Smooth muscle cell (in vitro differentiated cells): Measurements from ENCODE around the gene CAMK1. TPM values are rescaled to one million over a fixed set of nuclear protein-coding genes. Genes with fewer than 3 reads are reported as not detected.

ENCODE experiments used
- DNase-seq: peaks from one replicate; lab custom pipeline; 2025; ENCODE audit not compliant: unreplicated experiment; lab: John Stamatoyannopoulos, UW
- H2AFZ ChIP-seq: fragments of 200-600 bp; sonication (generic); 2 replicates; pipeline ENCODE4 v1.6.0; 2016; ENCODE audit warnings: antibody characterized with exemption, low read depth, mild to moderate bottlenecking
- H3F3A ChIP-seq: fragments of 200-600 bp; sonication (generic); 2 replicates; pipeline ENCODE4 v1.6.0; 2017; ENCODE audit warnings: antibody characterized with exemption, low read depth
- H3K27ac ChIP-seq: fragments of 200-600 bp; sonication (generic); 2 replicates; pipeline ENCODE4 v1.5.1; 2016; ENCODE audit warnings: low read depth, mild to moderate bottlenecking
- H3K27me3 ChIP-seq: fragments of 200-600 bp; sonication (generic); 2 replicates; pipeline ENCODE4 v1.6.1; 2016; ENCODE audit warnings: low read depth, mild to moderate bottlenecking
- H3K36me3 ChIP-seq: fragments of 200-600 bp; sonication (generic); 2 replicates; pipeline ENCODE4 v1.5.1; 2016; ENCODE audit warnings: low read depth
- H3K4me1 ChIP-seq: fragments of 200-600 bp; sonication (generic); 2 replicates; pipeline ENCODE4 v1.5.1; 2016; ENCODE audit warnings: low read depth
- H3K4me2 ChIP-seq: fragments of 200-600 bp; sonication (generic); 2 replicates; pipeline ENCODE4 v1.6.0; 2016; ENCODE audit warnings: mild to moderate bottlenecking
- H3K4me3 ChIP-seq: fragments of 200-600 bp; sonication (generic); 2 replicates; pipeline ENCODE4 v1.5.1; 2016; ENCODE audit warnings: mild to moderate bottlenecking
- H3K79me2 ChIP-seq: fragments of 200-600 bp; sonication (generic); 2 replicates; pipeline ENCODE4 v1.6.0; 2016; ENCODE audit warnings: low read depth, mild to moderate bottlenecking
- H3K9ac ChIP-seq: fragments of 200-600 bp; sonication (generic); 2 replicates; pipeline ENCODE4 v1.6.0; 2016; ENCODE audit warnings: low read depth
- H3K9me3 ChIP-seq: fragments of 200-600 bp; sonication (generic); replicated peaks from 2 replicates; pipeline ENCODE4 v1.5.1; 2016; ENCODE audit warnings: low read depth
- H4K20me1 ChIP-seq: fragments of 200-600 bp; sonication (generic); 2 replicates; pipeline ENCODE4 v1.6.0; 2016; ENCODE audit warnings: low read depth
- CTCF ChIP-seq: fragments of 200-600 bp; sonication (generic); IDR thresholded peaks from 2 replicates; pipeline ENCODE4 v1.5.1; 2017; ENCODE audit warnings: borderline replicate concordance, mild to moderate bottlenecking, antibody characterized with exemption; ENCODE audit not compliant: insufficient read depth, poor library complexity, severe bottlenecking
- WGBS: methylation state at CpG from one replicate; pipeline ENCODE4 v1.1.7; 2016; ENCODE audit warnings: low lambda C conversion rate; 5-methylcytosine and 5-hydroxymethylcytosine counted together
- polyA plus RNA-seq: library from polyadenylated mRNA; unstranded; fragments of >200 nt; fragmentation: Nextera tagmentation; extraction: Ambion mirVana; gene quantifications from 2 replicates; pipeline ENCODE4 v1.2.1, GENCODE V29; 2016
- total RNA-seq: library from RNA; depleted of rRNA; stranded (reverse); fragments of >200 nt; gene quantifications from 2 replicates; pipeline ENCODE4 v1.2.3, GENCODE V29; 2014

The CAMK1 gene
- total and polyA plus RNA-seq, 2 experiments from 2014 or later = 6.3 to 6.4 TPM

GRCh38 chr3:9779075-9779593, 9.4 kb upstream of the CAMK1 start:
- no peak overlapping the region for H3K4me3 ChIP-seq
- no peaks in the 10 kb centered on the region for H3K36me3 ChIP-seq
- no peaks in the 10 kb centered on the region for H3K79me2 ChIP-seq
- no peak for TF ChIP-seq CTCF
- no peaks in the 10 kb centered on the region for H3K9me3 ChIP-seq
- 95% methylated on average over 6 of the region's 6 CpGs for WGBS
- no peak for DNase-seq
- H3K4me1 ChIP-seq = no peaks in the 10 kb centered on the region
- no peak overlapping the region for H3K9ac ChIP-seq
- no peaks in the 10 kb centered on the region for H3F3A ChIP-seq
- no peak overlapping the region for H3K4me2 ChIP-seq
- H2AFZ ChIP-seq = no peak overlapping the region
- no peak overlapping the region for H3K27ac ChIP-seq
- no peaks in the 10 kb centered on the region for H3K27me3 ChIP-seq
- peaks cover 7% of the 10 kb centered on the region for H4K20me1 ChIP-seq

GRCh38 chr3:9778143-9779074, 8.7 kb upstream of the CAMK1 start:
- TF ChIP-seq CTCF = no peak
- Histone ChIP-seq H3K4me2 (no peak overlapping the region), H3K4me1 (no peaks in the 10 kb centered on the region), H3K9me3 (no peaks in the 10 kb centered on the region), H3K27ac (peak overlapping the region; percentile 17), H4K20me1 (peaks cover 7% of the 10 kb centered on the region), H3K36me3 (no peaks in the 10 kb centered on the region), H3K27me3 (no peaks in the 10 kb centered on the region), H2AFZ (no peak overlapping the region), H3K79me2 (no peaks in the 10 kb centered on the region), H3F3A (no peaks in the 10 kb centered on the region), H3K9ac (no peak overlapping the region), H3K4me3 (no peak overlapping the region)
- 96% methylated on average over 5 of the region's 5 CpGs for WGBS
- DNase-seq = no peak

GRCh38 chr3:9777694-9778021, 7.9 kb upstream of the CAMK1 start:
- no peaks in the 10 kb centered on the region for H3K79me2 ChIP-seq
- peaks cover 7% of the 10 kb centered on the region for H4K20me1 ChIP-seq
- no peak overlapping the region for H3K27ac ChIP-seq
- no peak for DNase-seq
- no peak for TF ChIP-seq CTCF
- H3K36me3 ChIP-seq = no peaks in the 10 kb centered on the region
- H2AFZ ChIP-seq = no peak overlapping the region
- no peaks in the 10 kb centered on the region for H3K9me3 ChIP-seq
- no peak overlapping the region for H3K4me2 ChIP-seq
- no peak overlapping the region for H3K4me3 ChIP-seq
- WGBS = 94% methylated on average over 1 of the region's 1 CpG
- H3K9ac ChIP-seq = no peak overlapping the region
- H3F3A ChIP-seq = no peaks in the 10 kb centered on the region
- no peaks in the 10 kb centered on the region for H3K27me3 ChIP-seq
- H3K4me1 ChIP-seq = no peaks in the 10 kb centered on the region
